Hepatocyte (in vitro differentiated cells): ENCODE measurements around the gene LHFPL3. TPM values are rescaled to one million over a fixed set of nuclear protein-coding genes. Genes with fewer than 3 reads are reported as not detected.

Source experiments
- DNase-seq: peaks from one replicate; pipeline ENCODE4 v3.0.0-alpha.2; 2016; ENCODE audit warnings: low spot score
- H2AFZ ChIP-seq: fragments of 200-600 bp; sonication (generic); 2 replicates; pipeline ENCODE4 v1.6.0; 2016; ENCODE audit warnings: antibody characterized with exemption, mild to moderate bottlenecking
- H3K27ac ChIP-seq: fragments of 200-600 bp; sonication (generic); 2 replicates; pipeline ENCODE4 v1.5.1; 2016; ENCODE audit warnings: mild to moderate bottlenecking
- H3K27me3 ChIP-seq: fragments of 200-600 bp; sonication (generic); 2 replicates; pipeline ENCODE4 v1.6.1; 2016
- H3K36me3 ChIP-seq: fragments of 200-600 bp; sonication (generic); replicated peaks from 2 replicates; pipeline ENCODE4 v1.5.1; 2016; ENCODE audit warnings: low read depth; ENCODE audit not compliant: insufficient read depth
- H3K4me1 ChIP-seq: fragments of 200-600 bp; sonication (generic); 2 replicates; pipeline ENCODE4 v1.5.1; 2016; ENCODE audit warnings: mild to moderate bottlenecking, moderate library complexity; ENCODE audit not compliant: insufficient read depth
- H3K4me2 ChIP-seq: fragments of 200-600 bp; sonication (generic); 2 replicates; pipeline ENCODE4 v1.6.0; 2016
- H3K4me3 ChIP-seq: fragments of 200-600 bp; sonication (generic); 2 replicates; pipeline ENCODE4 v1.5.1; 2016; ENCODE audit warnings: mild to moderate bottlenecking
- H3K79me2 ChIP-seq: fragments of 200-600 bp; sonication (generic); 2 replicates; pipeline ENCODE4 v1.6.0; 2017; ENCODE audit warnings: mild to moderate bottlenecking
- H3K9me2 ChIP-seq: fragments of 200-600 bp; sonication (generic); replicated peaks from 2 replicates; pipeline ENCODE4 v1.6.0; 2017; ENCODE audit warnings: mild to moderate bottlenecking; ENCODE audit not compliant: insufficient read depth
- H3K9me3 ChIP-seq: fragments of 200-600 bp; sonication (generic); 2 replicates; pipeline ENCODE4 v1.5.1; 2016; ENCODE audit warnings: low read depth, mild to moderate bottlenecking
- H4K20me1 ChIP-seq: fragments of 200-600 bp; sonication (generic); 2 replicates; pipeline ENCODE4 v1.6.0; 2016; ENCODE audit warnings: mild to moderate bottlenecking; ENCODE audit not compliant: insufficient read depth, poor library complexity, severe bottlenecking
- EZH2 ChIP-seq: fragments of 200-600 bp; sonication (generic); IDR thresholded peaks from 2 replicates; pipeline ENCODE4 v1.6.1; 2016; ENCODE audit warnings: antibody characterized with exemption, mild to moderate bottlenecking, borderline replicate concordance
- EZH2phosphoT487 ChIP-seq: fragments of 200-600 bp; sonication (generic); IDR thresholded peaks from one replicate; pipeline ENCODE4 v1.6.1; 2018; ENCODE audit warnings: antibody characterized with exemption, mild to moderate bottlenecking, low read depth, moderate library complexity; ENCODE audit not compliant: unreplicated experiment, severe bottlenecking
- WGBS: methylation state at CpG from one replicate; pipeline ENCODE4 v1.1.6; 2016; ENCODE audit warnings: low lambda C conversion rate; ENCODE audit errors: missing lambda C conversion rate; 5-methylcytosine and 5-hydroxymethylcytosine counted together
- polyA plus RNA-seq: library from polyadenylated mRNA; unstranded; fragments of >200 nt; fragmentation: Nextera tagmentation; extraction: Ambion mirVana; gene quantifications from 2 replicates; pipeline ENCODE4 v1.2.1, GENCODE V29; 2016
- total RNA-seq: library from RNA; depleted of rRNA; stranded (reverse); fragments of >200 nt; gene quantifications from 2 replicates; pipeline ENCODE4 v1.2.3, GENCODE V29; 2014
- TF ChIP-seq, protein P1 (sequence below): fragments of 200-600 bp; sonication (generic); IDR thresholded peaks from 2 replicates; pipeline ENCODE4 v1.5.1; 2016; ENCODE audit warnings: antibody characterized with exemption, mild to moderate bottlenecking; ENCODE audit not compliant: poor library complexity

Gene LHFPL3
- total and polyA plus RNA-seq, 2 experiments from 2014 or later, result not detected

DNA sequence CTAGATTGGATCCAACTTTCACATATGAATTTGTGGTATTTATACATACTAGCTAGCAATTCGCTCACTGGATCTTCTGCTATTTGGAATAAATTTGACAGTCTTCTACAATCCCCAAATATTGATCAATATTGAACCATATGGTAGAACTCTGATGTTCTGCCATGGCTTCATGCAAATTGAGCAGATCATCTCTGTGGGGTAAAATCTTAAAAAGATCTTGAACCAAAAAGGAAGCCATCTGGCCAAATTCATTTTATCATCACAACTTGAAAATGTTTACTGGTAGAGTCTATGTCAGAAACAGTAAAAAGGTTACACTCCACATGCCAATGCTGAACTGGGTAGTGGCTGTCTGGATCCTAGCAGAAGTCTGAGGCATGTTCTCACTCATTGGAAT, 80.0 kb downstream of the LHFPL3 start:
- no peak for DNase-seq
- TF ChIP-seq, protein P1, sequence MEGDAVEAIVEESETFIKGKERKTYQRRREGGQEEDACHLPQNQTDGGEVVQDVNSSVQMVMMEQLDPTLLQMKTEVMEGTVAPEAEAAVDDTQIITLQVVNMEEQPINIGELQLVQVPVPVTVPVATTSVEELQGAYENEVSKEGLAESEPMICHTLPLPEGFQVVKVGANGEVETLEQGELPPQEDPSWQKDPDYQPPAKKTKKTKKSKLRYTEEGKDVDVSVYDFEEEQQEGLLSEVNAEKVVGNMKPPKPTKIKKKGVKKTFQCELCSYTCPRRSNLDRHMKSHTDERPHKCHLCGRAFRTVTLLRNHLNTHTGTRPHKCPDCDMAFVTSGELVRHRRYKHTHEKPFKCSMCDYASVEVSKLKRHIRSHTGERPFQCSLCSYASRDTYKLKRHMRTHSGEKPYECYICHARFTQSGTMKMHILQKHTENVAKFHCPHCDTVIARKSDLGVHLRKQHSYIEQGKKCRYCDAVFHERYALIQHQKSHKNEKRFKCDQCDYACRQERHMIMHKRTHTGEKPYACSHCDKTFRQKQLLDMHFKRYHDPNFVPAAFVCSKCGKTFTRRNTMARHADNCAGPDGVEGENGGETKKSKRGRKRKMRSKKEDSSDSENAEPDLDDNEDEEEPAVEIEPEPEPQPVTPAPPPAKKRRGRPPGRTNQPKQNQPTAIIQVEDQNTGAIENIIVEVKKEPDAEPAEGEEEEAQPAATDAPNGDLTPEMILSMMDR, result no peak
- TF ChIP-seq EZH2phosphoT487, result no peak
- TF ChIP-seq EZH2, result no peak
- Histone ChIP-seq H3K27ac (no peak overlapping the region), H3K27me3 (no peaks in the 10 kb centered on the region), H3K4me2 (no peak overlapping the region), H3K4me1 (no peaks in the 10 kb centered on the region), H4K20me1 (no peaks in the 10 kb centered on the region), H3K4me3 (no peak overlapping the region), H3K9me2 (no peaks in the 10 kb centered on the region), H3K36me3 (no peaks in the 10 kb centered on the region), H3K79me2 (no peaks in the 10 kb centered on the region), H3K9me3 (no peaks in the 10 kb centered on the region), H2AFZ (no peak overlapping the region)
- 79% methylated on average over 1 of the region's 1 CpG for WGBS

DNA sequence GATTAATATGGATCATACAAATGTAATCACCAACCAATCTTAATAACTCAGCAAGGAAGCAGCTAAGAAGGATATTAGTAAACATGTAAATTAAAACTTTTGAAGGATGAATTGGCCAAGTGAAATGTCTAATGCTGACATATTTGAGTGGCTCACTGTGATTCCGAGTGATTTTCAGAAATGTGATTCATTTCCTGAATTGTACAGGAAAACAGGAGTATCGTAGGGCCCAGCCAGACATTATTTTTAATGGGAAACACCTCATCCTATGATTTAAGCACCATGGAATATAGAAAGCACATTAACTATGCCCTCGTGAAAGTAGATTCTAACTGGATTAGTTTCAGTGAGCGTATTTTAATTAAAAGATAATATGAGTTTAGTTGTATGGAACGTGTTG, 82.3 kb downstream of the LHFPL3 start:
- TF ChIP-seq EZH2phosphoT487 (no peak), EZH2 (no peak)
- TF ChIP-seq, protein P1, result no peak
- H3K27me3 ChIP-seq, result no peaks in the 10 kb centered on the region
- no peaks in the 10 kb centered on the region for H3K4me1 ChIP-seq
- no peaks in the 10 kb centered on the region for H3K9me2 ChIP-seq
- H4K20me1 ChIP-seq, result no peaks in the 10 kb centered on the region
- no peaks in the 10 kb centered on the region for H3K36me3 ChIP-seq
- no peak for DNase-seq
- no peak overlapping the region for H3K4me3 ChIP-seq
- H3K79me2 ChIP-seq, result no peaks in the 10 kb centered on the region
- 81% methylated on average over 5 of the region's 5 CpGs for WGBS
- no peak overlapping the region for H2AFZ ChIP-seq
- no peaks in the 10 kb centered on the region for H3K9me3 ChIP-seq
- H3K27ac ChIP-seq, result no peak overlapping the region
- H3K4me2 ChIP-seq, result no peak overlapping the region

DNA sequence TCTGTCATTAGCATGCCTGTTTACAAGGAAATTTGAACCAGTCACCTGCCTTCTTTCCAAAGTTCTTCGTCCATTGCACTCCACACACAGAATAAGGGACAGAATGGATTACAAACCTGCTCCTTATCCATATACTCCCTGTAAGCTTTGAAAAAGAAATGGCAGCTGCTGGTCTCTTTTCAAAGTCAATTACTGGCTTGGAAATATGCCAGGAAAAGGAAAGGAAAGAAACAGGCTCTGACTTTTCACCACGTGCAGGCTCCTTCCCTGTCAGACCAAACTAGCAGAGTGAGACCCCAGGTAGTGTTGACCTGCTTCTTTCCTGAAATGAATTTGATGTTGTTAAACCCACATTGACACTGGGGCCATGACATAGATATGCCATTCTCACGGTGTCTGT, 84.5 kb downstream of the LHFPL3 start:
- Histone ChIP-seq H4K20me1 (no peaks in the 10 kb centered on the region), H3K4me3 (no peak overlapping the region), H3K9me2 (no peaks in the 10 kb centered on the region), H3K36me3 (no peaks in the 10 kb centered on the region), H3K4me2 (no peak overlapping the region), H3K27me3 (no peaks in the 10 kb centered on the region), H3K9me3 (no peaks in the 10 kb centered on the region), H3K27ac (no peak overlapping the region), H3K79me2 (no peaks in the 10 kb centered on the region), H2AFZ (no peak overlapping the region), H3K4me1 (no peaks in the 10 kb centered on the region)
- DNase-seq, result no peak
- TF ChIP-seq EZH2phosphoT487, result no peak
- TF ChIP-seq EZH2, result no peak
- TF ChIP-seq, protein P1, result no peak
- WGBS, result 65% methylated on average over 3 of the region's 3 CpGs

DNA sequence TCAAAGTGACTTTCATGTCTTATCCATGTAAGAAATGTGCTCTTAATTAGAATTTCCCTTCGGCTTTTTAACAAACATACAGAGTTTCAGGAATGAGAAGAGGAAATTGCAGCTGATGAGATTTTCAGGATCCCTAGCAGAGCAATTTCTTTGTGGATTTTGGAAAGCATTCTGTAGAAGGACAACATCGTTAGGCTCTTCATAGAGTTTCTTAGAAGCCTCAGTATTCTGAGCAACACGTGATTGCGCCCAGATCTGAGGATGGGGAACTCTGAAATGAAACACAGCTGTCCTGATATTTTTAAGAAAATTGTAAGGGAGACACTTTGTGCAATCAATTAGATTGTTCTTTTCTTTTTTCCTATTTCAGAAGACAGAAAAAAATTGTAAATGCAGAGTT, 85.8 kb downstream of the LHFPL3 start:
- Histone ChIP-seq H3K79me2 (no peaks in the 10 kb centered on the region), H3K4me1 (no peaks in the 10 kb centered on the region), H3K36me3 (no peaks in the 10 kb centered on the region), H2AFZ (no peak overlapping the region), H4K20me1 (no peaks in the 10 kb centered on the region), H3K27ac (no peak overlapping the region), H3K9me2 (no peaks in the 10 kb centered on the region), H3K4me2 (no peak overlapping the region), H3K4me3 (no peak overlapping the region), H3K9me3 (no peaks in the 10 kb centered on the region), H3K27me3 (no peaks in the 10 kb centered on the region)
- 77% methylated on average over 4 of the region's 4 CpGs for WGBS
- no peak for DNase-seq
- TF ChIP-seq EZH2 (no peak), EZH2phosphoT487 (no peak)
- TF ChIP-seq, protein P1, result no peak
